ENCODE measurements around the gene MFAP5. TPM values are rescaled to one million over a fixed set of nuclear protein-coding genes. Genes with fewer than 3 reads are reported as not detected.

MFAP5 gene
- total and polyA plus RNA-seq, 2 donors (not counting 3 experiments of a cell fraction or from before 2014, with no cell fraction given) = 0.39 TPM; not detected in 1

DNA sequence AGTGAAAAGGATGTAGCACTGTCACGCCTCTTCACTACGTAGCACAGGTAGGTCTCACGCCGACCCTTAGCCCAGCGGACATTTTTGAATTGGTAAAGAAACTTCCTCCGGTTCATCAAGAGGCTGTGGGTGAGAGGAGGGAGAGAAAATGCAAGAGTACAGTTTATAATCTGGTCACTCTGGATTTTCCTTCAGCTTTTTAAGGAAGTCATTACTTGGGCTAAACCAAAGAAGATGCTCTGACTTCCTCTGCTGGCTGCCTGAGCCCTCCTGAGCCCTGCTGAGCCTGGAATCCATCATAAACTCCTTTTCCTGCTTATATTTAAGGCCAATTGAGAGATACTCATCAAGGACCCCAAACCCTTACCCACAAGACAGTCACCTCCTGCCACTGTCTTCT, 55.7 kb downstream of the MFAP5 start:
- ChIA-PET POLR2A (no interaction called here), CTCF (interaction anchor here (0.8 kb wide), 1 partner anchor 10 kb away, joined by 3 read pairs; no protein-coding TSS in a partner anchor)
- H3K4me3 ChIP-seq (replicated peaks in 1 of 3; ENCODE audit: insufficient read depth in 1 of 3, low read depth in 1 of 3, low read length in 3 of 3) = no peak overlapping the region
- no peaks in the 10 kb centered on the region for H3K9me1 ChIP-seq (replicated peaks; ENCODE audit: control insufficient read depth, extremely low read depth, insufficient read depth, low read length)
- no peak overlapping the region for H3K27ac ChIP-seq (ENCODE audit: insufficient read depth, low read depth, low read length)
- FAIRE-seq (no peak), DNase-seq (ENCODE audit: low read depth, low spot score) (no peak)
- dilution Hi-C loops (cut with MboI; ENCODE audit: extremely low pct_ligation_motif_present, low sequenced_read_pairs) (no loop called here), intact Hi-C loops (cut with micrococcal nuclease) (no loop called here)
- H2AFZ ChIP-seq (ENCODE audit: low read depth, low read length) = no peak overlapping the region
- no peak for TF ChIP-seq FOS (IDR thresholded peaks at IDR 0.05; ENCODE audit: borderline replicate concordance, insufficient read depth, low read length)
- TF ChIP-seq, protein P1, sequence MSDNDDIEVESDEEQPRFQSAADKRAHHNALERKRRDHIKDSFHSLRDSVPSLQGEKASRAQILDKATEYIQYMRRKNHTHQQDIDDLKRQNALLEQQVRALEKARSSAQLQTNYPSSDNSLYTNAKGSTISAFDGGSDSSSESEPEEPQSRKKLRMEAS (IDR thresholded peaks at IDR 0.05; ENCODE audit: insufficient read depth, insufficient read length) = no peak
- peaks cover 4 to 11% of the 10 kb centered on the region in 2 experiments for H3K27me3 ChIP-seq (ENCODE audit: control insufficient read depth in 2 of 2, insufficient read depth in 2 of 2, low read length in 2 of 2)
- H3K9me3 ChIP-seq (replicated peaks; ENCODE audit: control insufficient read depth, insufficient read depth, low read length) = no peaks in the 10 kb centered on the region
- H3K4me2 ChIP-seq (ENCODE audit: insufficient read depth, low read length) = no peak overlapping the region
- no peaks in the 10 kb centered on the region for H3K79me2 ChIP-seq (ENCODE audit: control insufficient read depth, insufficient read depth, low read length)
- H4K20me1 ChIP-seq (replicated peaks; ENCODE audit: control insufficient read depth, extremely low read depth, insufficient read depth, low read length) = no peaks in the 10 kb centered on the region
- H3K36me3 ChIP-seq (ENCODE audit: control insufficient read depth in 2 of 2, extremely low read depth in 1 of 2, insufficient read depth in 2 of 2, low read length in 2 of 2) = no peaks in the 10 kb centered on the region
- BruUV-seq (replicated peaks) = no TSS peak
- no peak overlapping the region for H3K9ac ChIP-seq (replicated peaks; ENCODE audit: extremely low read depth, insufficient read depth, low read length)
- no peaks in the 10 kb centered on the region for H3K4me1 ChIP-seq (ENCODE audit: control insufficient read depth, extremely low read depth, insufficient read depth, low read length)

DNA sequence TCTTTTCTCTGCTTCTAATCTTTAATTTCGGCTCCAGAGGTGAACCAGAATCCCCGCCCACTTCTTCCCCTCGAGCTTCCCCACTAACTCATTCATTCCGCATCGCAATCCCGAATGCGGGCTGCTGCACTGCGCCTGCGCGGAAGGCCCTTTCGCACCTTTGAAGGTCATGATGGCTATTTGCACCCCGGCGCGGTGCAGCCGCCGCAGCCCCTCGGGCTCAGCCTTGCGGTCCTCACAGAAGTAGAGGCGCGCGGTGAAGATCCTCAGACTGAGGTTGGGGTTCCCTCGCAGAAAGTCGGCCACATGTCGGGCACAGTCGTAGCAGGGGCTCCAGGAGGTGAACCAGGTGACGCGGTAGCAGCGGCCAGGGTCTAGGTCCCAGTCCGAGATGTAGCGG, 57.6 kb downstream of the MFAP5 start:
- no TSS peak for BruUV-seq (replicated peaks)
- no peaks in the 10 kb centered on the region for H3K4me1 ChIP-seq (ENCODE audit: control insufficient read depth, extremely low read depth, insufficient read depth, low read length)
- no peak overlapping the region for H2AFZ ChIP-seq (ENCODE audit: low read depth, low read length)
- H3K4me2 ChIP-seq (ENCODE audit: insufficient read depth, low read length) = no peak overlapping the region
- FAIRE-seq (no peak), DNase-seq (ENCODE audit: low read depth, low spot score) (no peak)
- H3K9me3 ChIP-seq (replicated peaks; ENCODE audit: control insufficient read depth, insufficient read depth, low read length) = no peaks in the 10 kb centered on the region
- no peaks in the 10 kb centered on the region for H3K36me3 ChIP-seq (ENCODE audit: control insufficient read depth in 2 of 2, extremely low read depth in 1 of 2, insufficient read depth in 2 of 2, low read length in 2 of 2)
- no peak overlapping the region for H3K27ac ChIP-seq (ENCODE audit: insufficient read depth, low read depth, low read length)
- no peak overlapping the region for H3K9ac ChIP-seq (replicated peaks; ENCODE audit: extremely low read depth, insufficient read depth, low read length)
- no peaks in the 10 kb centered on the region for H3K79me2 ChIP-seq (ENCODE audit: control insufficient read depth, insufficient read depth, low read length)
- no peak overlapping the region for H3K4me3 ChIP-seq (replicated peaks in 1 of 3; ENCODE audit: insufficient read depth in 1 of 3, low read depth in 1 of 3, low read length in 3 of 3)
- intact Hi-C loops (cut with micrococcal nuclease) = no loop called here
- no peaks in the 10 kb centered on the region for H3K9me1 ChIP-seq (replicated peaks; ENCODE audit: control insufficient read depth, extremely low read depth, insufficient read depth, low read length)
- ChIA-PET CTCF (no interaction called here), POLR2A (interaction anchor here (0.7 kb wide), 1 partner anchor 118 kb away, joined by 8 read pairs; no protein-coding TSS in a partner anchor)
- peaks cover 4 to 11% of the 10 kb centered on the region in 2 experiments for H3K27me3 ChIP-seq (ENCODE audit: control insufficient read depth in 2 of 2, insufficient read depth in 2 of 2, low read length in 2 of 2)
- dilution Hi-C loops (cut with MboI; ENCODE audit: extremely low pct_ligation_motif_present, low sequenced_read_pairs) = no loop called here
- H4K20me1 ChIP-seq (replicated peaks; ENCODE audit: control insufficient read depth, extremely low read depth, insufficient read depth, low read length) = no peaks in the 10 kb centered on the region
- TF ChIP-seq POLR2AphosphoS5 (IDR thresholded peaks at IDR 0.05; ENCODE audit: insufficient read depth, low read depth, low read length) (no peak), FOS (IDR thresholded peaks at IDR 0.05; ENCODE audit: borderline replicate concordance, insufficient read depth, low read length) (no peak), MYC (IDR thresholded peaks at IDR 0.05; ENCODE audit: low read depth, low read length) (no peak), EZH2 (IDR thresholded peaks at IDR 0.05; ENCODE audit: borderline replicate concordance, low read depth, low read length, severe bottlenecking) (no peak), JUN (IDR thresholded peaks at IDR 0.05; ENCODE audit: borderline replicate concordance, insufficient read depth, insufficient read length, low read depth) (no peak), POLR2A (IDR thresholded peaks at IDR 0.05; ENCODE audit: low read depth, low read length) (no peak), GATA2 (IDR thresholded peaks at IDR 0.05; ENCODE audit: insufficient read depth, insufficient read length, low read depth, low read length) (no peak)
- TF ChIP-seq, protein P2, sequence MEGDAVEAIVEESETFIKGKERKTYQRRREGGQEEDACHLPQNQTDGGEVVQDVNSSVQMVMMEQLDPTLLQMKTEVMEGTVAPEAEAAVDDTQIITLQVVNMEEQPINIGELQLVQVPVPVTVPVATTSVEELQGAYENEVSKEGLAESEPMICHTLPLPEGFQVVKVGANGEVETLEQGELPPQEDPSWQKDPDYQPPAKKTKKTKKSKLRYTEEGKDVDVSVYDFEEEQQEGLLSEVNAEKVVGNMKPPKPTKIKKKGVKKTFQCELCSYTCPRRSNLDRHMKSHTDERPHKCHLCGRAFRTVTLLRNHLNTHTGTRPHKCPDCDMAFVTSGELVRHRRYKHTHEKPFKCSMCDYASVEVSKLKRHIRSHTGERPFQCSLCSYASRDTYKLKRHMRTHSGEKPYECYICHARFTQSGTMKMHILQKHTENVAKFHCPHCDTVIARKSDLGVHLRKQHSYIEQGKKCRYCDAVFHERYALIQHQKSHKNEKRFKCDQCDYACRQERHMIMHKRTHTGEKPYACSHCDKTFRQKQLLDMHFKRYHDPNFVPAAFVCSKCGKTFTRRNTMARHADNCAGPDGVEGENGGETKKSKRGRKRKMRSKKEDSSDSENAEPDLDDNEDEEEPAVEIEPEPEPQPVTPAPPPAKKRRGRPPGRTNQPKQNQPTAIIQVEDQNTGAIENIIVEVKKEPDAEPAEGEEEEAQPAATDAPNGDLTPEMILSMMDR (IDR thresholded peaks at IDR 0.05; ENCODE audit: extremely low read depth in 1 of 2, insufficient read depth in 1 of 2, low read depth in 1 of 2, low read length in 2 of 2) = no peak
- TF ChIP-seq, protein P1 (IDR thresholded peaks at IDR 0.05; ENCODE audit: insufficient read depth, insufficient read length) = no peak

All from endothelial cell of umbilical vein (primary cell).